ENCODE results near the gene PALM2AKAP2.

PALM2AKAP2 gene

DNA sequence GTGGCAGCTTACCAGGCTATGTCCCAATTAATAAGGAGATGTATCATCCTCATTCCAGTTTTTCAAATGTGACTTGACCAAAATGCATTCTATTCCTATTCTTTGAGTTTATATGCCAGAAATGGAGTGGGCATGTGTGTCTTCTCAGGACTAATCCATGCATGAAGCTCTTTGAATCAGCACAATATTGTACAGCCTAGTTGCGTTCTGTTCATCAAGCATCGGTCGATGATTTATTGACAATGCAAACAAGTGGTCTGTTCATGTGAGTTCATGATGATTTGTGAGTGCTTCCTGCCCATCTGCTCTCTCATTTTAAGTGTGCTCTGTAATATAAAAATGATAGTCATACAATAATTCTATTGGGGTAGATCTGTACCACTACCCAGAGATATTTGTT lies 48.3 kb downstream of the PALM2AKAP2 start:
- Mint-ChIP-seq H3K4me3 (no peak overlapping the region), H3K36me3 (ENCODE audit: low read depth) (no peaks in the 10 kb centered on the region), H3K4me1 (peaks cover 13% of the 10 kb centered on the region), H3K27ac (no peak overlapping the region), H3K27me3 (ENCODE audit: low read depth) (no peaks in the 10 kb centered on the region), H3K9me3 (no peaks in the 10 kb centered on the region)
- no peak for TF ChIP-seq CTCF (IDR thresholded peaks at IDR 0.05; ENCODE audit: unreplicated experiment in 3 of 3)

Data from nephron (organoid).